Measurements from ENCODE around the gene MYCBP.

- TF ChIP-seq GATA3 (IDR thresholded peaks at IDR 0.05; ENCODE audit: low read depth, low read length) = no peak
- TF ChIP-seq GATA2 (IDR thresholded peaks at IDR 0.05; ENCODE audit: low read depth, low read length) = no peak
Measured at GRCh38 chr1:38819516-38819915, 53.6 kb downstream of the MYCBP start.
